GM21447 (cell line): Measurements from ENCODE around the gene MT1G.
A peak's percentile ranks its signal among the peaks of the same experiment; 100 is the strongest.
"Not testable (repeated sequence)": the region's sequence is repeated elsewhere in the genome, so short reads cannot be mapped to it uniquely, and the experiment has no call there.

Experiments
- ATAC-seq: cut with Tn5 transposase; IDR thresholded peaks from one replicate; pipeline ENCODE4 v1.9.1; 2021; ENCODE audit not compliant: unreplicated experiment

The MT1G gene

GRCh38 chr16:56637814-56638750 lies 29.8 kb downstream of the MT1G start, which contains the start of gene MT1A:
TSS of gene MT1A (plus strand) at chr16:56638666. CDS start at chr16:56638739, 73 bp downstream.
- no peak for ATAC-seq

DNA sequence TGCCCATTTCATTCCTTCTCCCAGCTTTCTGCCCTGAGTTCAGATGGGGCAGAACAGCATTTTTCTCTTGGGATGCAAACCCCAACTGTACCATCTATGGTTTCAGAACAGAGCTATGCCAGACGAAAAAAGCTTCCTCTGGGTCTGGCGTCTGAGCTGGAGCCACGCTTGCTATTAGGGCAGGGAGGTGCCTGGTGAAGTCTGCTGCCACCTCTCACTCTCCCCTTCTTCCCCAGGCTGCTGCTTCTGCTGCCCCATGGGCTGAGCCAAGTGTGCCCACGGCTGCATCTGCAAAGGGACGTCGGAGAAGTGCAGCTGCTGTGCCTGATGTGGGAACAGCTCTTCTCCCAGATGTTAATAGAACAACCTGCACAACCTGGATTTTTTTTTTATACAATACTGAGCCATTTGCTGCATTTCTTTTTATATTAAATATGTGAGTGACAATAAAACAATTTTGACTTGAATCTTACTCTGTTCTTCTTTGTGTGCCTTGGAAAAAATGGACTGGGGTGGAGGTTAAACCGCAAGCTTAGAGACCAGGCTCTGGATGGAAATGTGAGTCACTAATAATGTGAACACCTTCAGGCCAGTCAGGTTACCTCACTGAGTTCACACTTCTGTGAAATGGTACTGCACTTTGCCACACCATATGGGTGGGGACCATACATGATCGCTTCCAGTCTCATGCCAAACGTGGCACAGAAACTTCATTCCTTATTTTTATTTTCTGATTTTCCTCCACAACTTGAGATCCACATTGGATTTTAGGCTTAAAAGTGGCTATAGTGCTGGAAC lies 31.1 kb downstream of the MT1G start:
- no peak for ATAC-seq

GRCh38 chr16:56635441-56635967 lies 32.4 kb downstream of the MT1G start:
- ATAC-seq = no peak

- no peak for ATAC-seq
These were observed 33.0 kb downstream of the MT1G start for GRCh38 chr16:56634715-56635440.

GRCh38 chr16:56633535-56633934 lies 34.3 kb downstream of the MT1G start:
- ATAC-seq = no peak

- ATAC-seq = no peak
These were observed 35.0 kb downstream of the MT1G start for GRCh38 chr16:56632848-56633365.

- no peak for ATAC-seq
These were observed 35.6 kb downstream of the MT1G start, which contains the start of gene MT1M for GRCh38 chr16:56632156-56632847. TSS of gene MT1M (plus strand) at chr16:56632659. CDS start at chr16:56632732, 73 bp downstream.

DNA sequence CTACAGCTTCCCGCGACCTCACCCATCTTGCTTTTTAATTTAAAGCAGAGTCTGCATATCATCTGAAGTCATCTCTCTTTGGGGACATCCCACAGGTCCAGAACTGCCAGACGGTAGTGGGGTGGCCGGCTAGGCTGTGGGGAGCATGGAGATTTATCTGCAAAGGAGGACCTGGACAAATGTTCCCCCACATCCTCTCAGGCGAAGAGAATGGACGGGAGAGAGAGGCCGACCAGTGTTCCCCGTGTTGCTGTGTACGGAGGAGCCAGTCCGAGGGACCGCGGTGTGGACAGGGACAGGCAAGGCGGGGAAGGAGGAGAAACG lies 36.1 kb downstream of the MT1G start:
- no peak for ATAC-seq

DNA sequence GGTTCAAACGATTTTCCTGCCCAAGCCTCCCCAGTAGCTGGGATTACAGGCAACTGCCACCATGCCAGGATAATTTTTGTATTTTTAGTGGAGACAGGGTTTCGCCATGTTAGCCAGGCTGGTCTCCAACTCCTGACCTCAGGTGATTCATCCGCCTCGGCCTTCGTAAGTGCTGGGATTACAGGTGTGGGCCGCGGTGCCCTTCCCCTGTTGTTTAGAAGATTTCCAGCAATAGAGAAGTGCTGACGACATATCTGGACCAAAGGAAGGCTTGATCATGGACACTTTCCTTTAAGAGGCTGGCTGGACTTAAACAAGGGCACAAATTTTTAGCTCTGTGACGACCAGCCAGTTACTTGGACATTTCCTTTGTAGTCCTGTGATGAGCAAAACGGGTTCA lies 36.7 kb downstream of the MT1G start:
- ATAC-seq = no peak

DNA sequence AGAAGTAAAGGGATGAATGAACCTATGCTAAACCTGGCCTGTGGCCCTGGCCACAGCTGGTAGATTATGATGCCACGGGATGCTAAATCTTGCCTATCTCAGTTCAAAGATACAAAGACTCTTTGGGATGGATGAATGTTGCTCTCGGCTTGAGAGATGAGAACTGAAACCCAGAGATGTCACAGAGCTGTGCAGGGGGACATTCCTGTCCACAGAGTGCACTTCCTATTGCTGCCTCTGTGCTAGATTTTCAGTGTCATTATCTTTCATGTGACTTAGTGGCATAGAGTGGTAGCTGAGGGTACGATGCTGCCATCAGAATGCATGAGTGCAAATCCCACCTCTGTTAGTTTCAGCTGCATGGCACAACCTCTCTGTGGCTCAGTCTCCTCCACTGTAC lies 37.7 kb downstream of the MT1G start:
- peak; percentile 82 for ATAC-seq

DNA sequence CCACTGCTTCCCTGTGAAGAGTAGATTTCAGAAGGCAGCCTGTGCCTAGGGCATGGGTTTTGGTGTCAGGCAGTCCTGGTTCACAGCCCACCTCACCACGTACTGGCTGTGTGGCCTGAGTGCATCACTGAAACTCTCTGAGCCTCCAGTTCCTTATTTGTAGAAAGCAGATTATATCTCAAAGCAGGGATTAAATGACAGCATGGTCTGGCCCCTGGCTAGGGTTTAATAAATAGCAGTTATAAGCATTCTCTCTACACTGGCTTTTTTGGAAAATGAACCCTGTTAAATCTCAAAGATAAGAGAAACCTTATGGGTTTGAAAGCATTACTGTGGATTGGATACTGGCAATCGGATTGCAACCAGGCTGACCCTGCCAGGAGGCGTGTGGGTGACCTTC lies 38.3 kb downstream of the MT1G start:
- no peak for ATAC-seq

GRCh38 chr16:56628486-56629350 lies 39.1 kb downstream of the MT1G start:
- no peak for ATAC-seq

DNA sequence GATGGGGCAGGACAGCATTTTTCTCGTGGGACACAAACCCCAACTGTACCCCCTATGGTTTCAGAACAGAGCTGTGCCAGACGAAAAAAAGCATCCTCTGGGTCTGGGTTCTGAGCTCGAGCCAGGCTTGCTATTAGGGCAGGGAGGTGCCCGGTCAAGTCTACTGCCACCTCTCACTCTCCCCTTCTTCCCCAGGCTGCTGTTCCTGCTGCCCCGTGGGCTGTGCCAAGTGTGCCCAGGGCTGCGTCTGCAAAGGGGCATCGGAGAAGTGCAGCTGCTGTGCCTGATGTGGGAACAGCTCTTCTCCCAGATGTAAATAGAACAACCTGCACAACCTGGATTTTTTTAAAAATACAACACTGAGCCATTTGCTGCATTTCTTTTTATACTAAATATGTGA lies 41.2 kb downstream of the MT1G start:
- no peak for ATAC-seq

GRCh38 chr16:56625943-56626654 lies 41.8 kb downstream of the MT1G start:
- ATAC-seq = no peak

DNA sequence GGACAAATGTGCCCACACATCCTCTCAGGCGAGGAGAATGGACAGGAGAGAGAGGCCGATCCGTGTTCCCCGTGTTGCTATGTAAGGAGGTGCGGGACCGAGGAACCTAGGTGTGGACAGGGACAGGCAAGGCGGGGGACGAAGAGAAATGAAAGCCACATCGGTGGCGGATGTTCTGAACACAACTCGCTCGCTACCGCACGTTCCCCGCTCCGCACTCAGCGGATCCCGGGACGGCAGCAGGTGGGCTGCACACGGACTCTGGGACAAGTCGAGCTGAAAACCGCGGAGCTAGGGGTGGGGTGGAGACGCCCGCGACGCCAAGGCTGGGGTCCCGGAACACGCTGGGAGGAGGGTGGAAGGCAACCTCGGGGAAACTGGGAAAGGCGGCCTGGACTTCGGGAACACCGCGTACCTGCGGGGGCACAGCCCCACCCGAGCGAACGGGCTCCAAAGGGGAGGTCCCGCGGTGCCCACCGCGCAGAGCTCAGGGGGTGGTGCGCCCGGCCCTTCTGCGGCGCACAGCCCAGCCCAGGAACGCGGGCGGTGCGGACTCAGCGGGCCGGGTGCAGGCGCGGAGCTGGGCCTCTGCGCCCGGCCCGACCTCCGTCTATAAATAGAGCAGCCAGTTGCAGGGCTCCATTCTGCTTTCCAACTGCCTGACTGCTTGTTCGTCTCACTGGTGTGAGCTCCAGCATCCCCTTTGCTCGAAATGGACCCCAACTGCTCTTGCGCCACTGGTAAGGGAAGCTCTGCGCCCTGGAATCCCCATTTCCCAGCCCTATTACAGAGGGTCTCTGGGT lies 42.5 kb downstream of the MT1G start, which contains the start of gene MT1E:
Gene MT1E (plus strand): TSS at position 642 of the 803 bp plus-strand sequence. CDS start 71 bp downstream, at position 713.
- ATAC-seq = no peak

- no peak for ATAC-seq
These were observed 44.2 kb downstream of the MT1G start for GRCh38 chr16:56623637-56624036.

DNA sequence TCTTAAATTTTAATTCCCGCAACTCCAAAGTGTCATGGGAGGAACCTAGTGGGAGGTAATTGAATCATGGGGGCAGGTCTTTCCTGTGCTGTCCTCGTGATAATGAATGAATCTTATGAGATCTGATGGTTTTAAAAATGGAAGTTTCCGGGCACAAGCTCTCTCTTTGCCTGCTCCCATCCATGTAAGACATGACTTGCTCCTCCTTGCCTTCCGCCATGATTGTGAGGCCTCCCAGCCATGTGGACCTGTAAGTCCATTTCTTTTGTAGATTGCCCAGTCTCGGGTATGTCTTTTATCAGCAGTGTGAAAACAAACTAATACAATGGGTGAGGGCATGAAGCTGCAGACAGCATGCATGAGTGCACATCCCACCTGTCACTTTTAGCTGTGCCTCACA lies 44.7 kb downstream of the MT1G start:
- ATAC-seq = not testable (repeated sequence)
